ENCODE measurements around the gene BARHL1. TPM values are rescaled to one million over a fixed set of nuclear protein-coding genes. Genes with fewer than 3 reads are reported as not detected.

BARHL1 gene
- polyA plus RNA-seq, 3 donors: 0.12 TPM; not detected in 2

- DNase-seq: no peak
Observed at GRCh38 chr9:132586830-132587591, 4.6 kb downstream of the BARHL1 start.

GRCh38 chr9:132587592-132587955, 5.2 kb downstream of the BARHL1 start:
- no peak for DNase-seq

DNA sequence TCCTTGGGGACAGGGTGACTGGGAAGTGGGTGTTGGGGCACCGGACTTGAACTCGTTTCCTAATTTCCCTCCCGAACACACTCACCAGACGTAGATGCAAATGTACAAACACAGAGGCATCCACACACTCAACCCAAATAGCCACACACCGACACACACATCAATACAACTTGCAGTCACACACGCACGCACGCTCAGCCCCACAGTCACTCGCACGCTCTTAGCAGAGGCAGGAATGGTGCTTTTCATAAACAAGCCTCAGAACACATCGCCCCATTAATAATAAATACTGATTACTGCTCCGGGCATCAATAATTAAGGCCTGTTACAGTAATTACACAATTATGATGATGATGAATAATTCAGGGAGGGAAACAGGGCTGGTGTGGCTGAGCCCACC, 5.7 kb downstream of the BARHL1 start:
- no peak for DNase-seq

GRCh38 chr9:132588501-132589147, 6.2 kb downstream of the BARHL1 start:
- DNase-seq: no peak

DNA sequence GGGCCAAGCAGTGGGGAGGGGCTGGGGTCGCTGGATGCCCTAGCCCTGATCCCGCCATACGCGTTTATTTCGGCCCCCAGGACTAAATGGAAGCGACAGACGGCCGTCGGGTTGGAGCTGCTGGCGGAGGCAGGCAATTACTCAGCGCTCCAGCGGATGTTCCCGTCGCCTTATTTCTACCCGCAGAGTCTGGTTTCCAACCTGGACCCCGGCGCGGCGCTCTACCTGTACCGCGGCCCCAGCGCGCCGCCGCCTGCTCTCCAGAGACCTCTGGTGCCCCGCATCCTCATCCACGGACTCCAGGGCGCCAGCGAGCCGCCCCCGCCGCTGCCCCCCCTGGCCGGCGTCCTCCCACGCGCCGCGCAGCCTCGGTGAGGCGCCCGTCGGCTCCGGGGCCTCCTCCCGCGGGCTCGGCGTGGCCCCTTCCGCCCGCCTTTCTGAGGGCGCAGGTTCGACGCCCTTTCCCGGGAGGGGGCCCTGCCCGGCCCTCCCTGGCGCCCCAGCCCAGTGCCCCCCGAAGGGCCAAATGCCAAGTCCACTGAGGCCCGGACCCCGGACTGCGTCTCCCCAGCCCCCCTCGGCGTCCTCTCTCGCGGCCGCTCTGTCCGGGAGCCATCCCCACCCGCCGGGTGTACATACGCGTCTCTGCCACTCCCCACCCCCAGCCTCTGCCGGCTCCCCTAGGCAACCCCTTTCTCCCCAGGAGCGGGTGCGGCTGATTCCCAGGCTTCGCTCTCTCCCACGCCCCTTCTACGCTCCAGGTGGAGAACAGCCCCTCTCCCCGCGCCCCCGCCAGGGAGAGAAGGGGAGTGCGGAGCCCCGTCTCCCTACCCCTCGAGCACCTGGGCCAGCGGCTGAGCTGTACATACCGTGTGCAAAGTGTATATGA, 7.0 kb downstream of the BARHL1 start:
- DNase-seq: no peak

DNA sequence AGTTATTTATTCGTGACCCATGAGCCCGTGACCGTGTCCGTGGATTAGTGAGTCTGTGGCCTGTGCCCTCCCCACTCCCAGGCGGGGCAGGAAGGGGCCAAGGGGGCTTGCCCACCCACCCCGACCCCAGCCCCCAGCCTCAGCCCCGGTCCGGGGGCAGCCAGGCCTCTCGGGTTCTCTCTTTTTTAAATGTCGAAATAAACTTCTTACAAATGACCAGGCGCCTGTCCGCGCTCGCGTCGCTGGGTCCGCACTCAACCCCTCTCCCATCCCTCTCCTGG, 7.6 kb downstream of the BARHL1 start:
- DNase-seq: no peak

DNA sequence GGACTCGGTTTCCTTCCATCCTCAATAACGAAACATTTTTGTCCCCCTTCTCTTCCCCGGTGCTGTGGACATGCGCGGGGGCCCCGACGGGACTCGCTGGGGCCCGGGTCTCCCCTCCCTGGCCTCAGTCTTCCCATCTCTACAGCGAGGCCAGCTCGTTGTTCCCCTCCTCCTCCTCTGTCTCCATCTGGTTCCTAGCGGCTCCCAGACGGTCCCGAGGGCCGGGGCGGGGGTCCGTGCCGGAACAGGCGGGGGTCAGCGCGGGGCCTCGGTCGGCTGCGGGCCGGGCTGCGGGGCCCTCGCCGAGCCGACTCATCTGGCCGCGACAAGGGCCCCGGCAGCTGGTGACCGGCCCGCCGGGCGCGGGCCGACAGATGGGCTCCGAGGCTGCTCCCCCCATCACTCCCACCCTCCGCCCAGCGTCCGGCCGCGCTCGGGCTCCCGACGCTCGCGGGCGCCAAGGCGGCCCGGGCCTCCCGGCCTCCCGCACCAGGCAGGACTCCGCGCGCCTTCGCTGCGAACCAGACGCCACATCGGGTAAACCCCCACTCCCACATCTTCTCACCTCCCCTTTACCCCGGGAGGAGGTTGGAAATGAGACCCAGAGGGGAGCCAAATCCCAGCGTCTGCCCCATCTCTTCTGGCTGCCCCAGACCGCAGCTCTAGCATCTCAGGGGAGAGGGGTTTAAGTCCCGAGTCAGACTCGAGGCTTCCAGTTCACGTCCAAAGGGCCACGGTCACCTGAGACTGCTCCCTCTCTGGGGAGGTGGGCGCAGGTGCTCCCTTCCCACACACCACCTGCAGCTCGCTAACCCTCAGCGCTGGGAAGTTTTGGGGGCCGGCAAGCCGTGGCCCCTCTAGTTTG, 8.1 kb downstream of the BARHL1 start:
- DNase-seq: no peak

- no peak for DNase-seq
Observed at GRCh38 chr9:132591244-132591643, 8.8 kb downstream of the BARHL1 start.

DNA sequence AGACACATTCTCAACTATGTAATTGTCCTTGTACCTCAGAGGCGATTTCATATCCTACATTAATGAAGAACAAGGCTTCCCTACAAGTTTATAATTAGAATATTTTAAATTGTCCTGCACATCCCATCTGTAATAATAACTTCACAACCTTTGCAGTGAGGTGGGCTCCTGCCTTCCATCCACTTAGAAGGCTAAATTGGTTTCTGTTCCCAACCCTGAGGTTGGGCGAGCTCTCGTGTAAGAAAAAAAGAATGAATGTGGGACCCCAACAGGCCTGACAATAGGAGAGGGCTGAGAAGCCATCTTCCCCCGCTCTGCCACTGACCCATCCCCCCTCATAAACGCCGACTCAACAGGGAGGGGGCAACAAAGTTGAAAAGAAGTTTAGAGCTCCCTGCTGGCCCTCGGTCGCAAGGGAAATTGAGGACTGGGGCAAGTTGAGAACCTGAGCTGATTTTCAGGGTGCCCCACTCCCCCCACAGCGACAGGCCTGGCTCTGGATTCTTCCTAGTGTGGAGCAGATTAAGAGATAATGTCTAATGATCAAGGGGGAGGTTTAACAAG, 9.4 kb downstream of the BARHL1 start:
- no peak for DNase-seq

DNA sequence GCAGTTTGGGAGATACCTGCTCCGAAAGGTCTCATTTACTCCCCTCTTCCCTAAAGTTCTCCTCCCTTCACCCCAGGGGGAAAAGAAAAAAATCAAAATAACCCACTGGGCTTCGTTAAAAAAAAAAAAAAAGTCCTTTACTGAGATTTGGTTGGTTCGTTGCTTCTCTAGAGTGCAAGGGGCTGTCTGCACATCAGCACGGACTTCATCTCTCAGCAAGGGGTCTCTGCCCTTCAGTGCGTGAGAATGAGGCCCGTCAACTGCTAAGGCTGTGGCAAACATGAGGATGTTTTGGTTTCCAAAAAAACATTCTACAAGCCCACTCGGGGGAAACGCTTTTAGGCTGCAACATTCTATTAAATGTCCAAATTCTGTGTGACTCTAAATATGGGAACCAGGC, 10.0 kb downstream of the BARHL1 start:
- no peak for DNase-seq

GRCh38 chr9:132594412-132594811, 12.0 kb downstream of the BARHL1 start:
- DNase-seq: no peak

DNA sequence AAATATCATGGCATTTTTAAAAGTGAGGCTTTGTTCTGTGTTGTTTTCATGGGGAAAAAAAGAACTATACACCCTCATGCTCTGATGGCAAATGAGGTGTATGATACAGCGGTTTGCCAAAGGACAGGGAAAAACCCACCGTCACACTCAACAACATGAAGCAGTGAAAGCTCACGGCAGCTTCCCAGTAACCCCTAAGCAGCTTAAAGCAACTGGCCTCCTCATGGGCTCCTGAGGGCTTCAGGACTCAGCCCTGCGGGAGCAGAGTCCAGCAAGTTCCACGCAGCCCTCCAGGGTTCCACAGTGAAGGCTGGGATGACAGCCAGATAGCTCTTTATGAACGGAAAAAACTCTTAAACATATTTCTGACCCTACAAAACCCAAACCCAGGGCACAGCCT, 12.9 kb downstream of the BARHL1 start:
- no peak for DNase-seq

DNA sequence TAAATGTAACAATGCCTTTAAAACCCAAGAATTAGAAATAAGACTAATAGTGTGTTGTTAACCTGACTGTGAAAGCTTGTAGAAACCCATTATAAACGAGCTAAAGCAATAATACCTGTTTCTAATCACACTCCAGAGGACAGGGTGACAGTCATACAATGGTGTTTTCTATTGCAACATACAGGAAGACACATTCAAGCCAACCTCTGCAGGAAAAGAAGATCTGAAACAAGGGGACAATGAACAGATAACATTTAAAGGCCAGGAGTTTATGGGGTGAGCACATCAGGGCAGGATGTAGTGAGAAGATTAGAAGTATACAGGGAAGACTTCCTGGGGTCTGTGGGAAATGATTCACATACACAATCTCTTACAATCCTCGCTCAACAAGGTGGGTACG, 13.8 kb downstream of the BARHL1 start:
- no peak for DNase-seq

- no peak for DNase-seq
Observed at GRCh38 chr9:132597073-132597775, 14.8 kb downstream of the BARHL1 start.

- no peak for DNase-seq
Observed at GRCh38 chr9:132600326-132600984, 18.0 kb downstream of the BARHL1 start.

DNA sequence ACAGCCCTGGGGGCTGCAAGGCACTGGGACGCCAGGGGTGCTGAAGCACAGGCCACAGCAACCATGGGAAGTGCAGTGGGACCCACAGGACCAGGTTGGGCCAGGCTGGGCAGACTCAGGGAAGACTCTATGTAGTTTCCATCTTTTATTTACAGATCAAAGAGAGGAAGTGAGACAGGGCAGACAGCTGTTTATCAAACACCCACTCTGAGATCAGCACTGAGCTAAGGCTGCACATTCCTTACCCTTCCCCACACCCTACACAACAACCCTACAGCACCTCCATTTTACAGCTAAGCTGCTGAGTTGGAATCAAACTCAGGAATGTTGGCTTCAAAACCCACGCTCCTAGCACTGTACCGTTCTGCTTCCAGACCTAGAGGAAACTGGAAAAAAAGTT, 19.8 kb downstream of the BARHL1 start:
- no peak for DNase-seq

DNA sequence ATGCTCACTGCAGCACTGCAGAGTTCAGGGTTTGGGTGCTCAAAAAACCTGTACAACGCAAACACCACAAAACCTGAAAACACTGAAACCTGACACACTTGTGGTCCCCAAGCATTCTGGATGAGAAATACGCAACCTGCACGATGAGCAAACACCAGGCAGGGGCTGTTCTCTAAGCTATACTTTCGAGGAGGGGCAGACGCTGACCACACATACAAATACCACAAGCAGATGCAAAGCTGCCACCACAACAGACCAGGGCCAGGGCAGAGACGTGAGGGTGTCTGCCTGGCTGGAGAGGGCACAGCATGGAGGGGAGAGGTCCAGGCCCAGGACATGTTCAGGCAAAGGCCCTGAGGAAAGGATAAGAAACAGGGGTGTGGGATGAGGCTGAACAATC, 23.0 kb downstream of the BARHL1 start:
- no peak for DNase-seq

DNA sequence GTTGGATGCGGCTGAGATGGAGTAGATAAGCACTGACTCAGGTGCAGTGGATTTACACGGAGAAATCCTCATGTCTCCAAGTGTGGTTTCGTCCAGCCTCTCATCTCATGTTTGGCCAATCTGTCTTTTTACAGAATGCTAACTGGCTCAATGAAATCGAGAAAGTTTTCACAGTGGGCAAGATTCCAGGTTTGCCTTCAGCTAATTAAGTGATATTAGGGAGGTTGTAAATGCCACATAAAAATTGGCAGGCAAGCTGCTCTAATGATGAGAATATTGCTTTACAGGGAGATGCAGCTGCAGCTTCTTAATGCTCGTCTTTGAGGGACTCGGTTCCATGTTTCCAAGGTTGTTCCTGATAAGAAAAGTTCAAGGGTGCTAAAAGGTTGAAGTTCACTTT, 23.7 kb downstream of the BARHL1 start:
- no peak for DNase-seq

DNA sequence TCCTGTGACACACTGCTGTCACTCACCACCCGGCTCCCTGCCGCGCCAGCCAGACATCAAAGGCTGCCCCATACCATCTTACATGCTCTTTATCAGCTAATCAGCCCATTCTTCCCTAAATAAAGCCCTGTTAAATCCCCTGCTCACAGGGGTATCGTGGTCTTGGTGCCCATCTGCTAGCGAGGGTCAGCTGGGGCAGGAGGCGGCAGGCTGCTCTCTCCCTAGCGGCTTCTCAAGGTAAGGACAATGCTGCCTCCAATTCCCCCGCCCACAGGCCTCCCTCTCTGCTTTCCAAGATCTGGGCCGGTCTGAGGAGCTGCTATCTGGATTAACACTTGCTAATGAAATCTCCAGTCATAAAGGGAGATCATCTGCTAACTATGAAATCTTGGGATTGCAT, 26.8 kb downstream of the BARHL1 start:
- DNase-seq: no peak

DNA sequence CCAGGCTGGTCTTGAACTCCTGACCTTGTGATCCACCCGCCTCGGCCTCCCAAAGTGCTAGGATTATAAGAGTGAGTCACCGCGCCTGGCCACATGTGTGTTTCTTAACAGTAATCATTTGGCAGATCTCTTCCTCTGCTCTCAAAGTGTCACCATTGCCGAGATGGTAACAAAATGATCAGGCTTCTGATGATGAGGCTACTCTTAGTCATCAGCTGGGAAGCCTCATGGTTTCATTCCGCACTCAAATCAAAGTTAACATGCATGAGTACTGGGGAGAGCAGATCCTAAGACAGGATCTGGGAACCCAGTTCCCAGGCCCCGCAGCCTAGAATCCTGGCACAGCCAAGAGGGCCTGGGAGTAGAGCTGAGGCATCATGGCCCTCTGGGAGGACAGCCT, 27.4 kb downstream of the BARHL1 start:
- DNase-seq: no peak

- DNase-seq: no peak
Observed at GRCh38 chr9:132610661-132611060, 28.3 kb downstream of the BARHL1 start.
